OCI-LY7 (cell line): ENCODE data around the gene EGFLAM.

Experiments
- CTCF ChIP-seq: fragments of 200-600 bp; sonication (generic); conservative IDR thresholded peaks from 2 replicates; pipeline ENCODE4 v1.5.1; 2014; ENCODE audit warnings: mild to moderate bottlenecking, antibody characterized with exemption, low read length, moderate library complexity, mixed read lengths
- EZH2phosphoT487 ChIP-seq: fragments of 200-600 bp; sonication (generic); IDR thresholded peaks from 2 replicates; pipeline ENCODE4 v1.6.1; 2018; ENCODE audit warnings: low read depth, borderline replicate concordance, mild to moderate bottlenecking, mixed run types, antibody characterized with exemption, low read length, moderate library complexity, mixed read lengths

- TF ChIP-seq CTCF (no peak), EZH2phosphoT487 (no peak)
Observed at GRCh38 chr5:38380537-38380936, 122.2 kb downstream of the EGFLAM start.
